Neural cell (in vitro differentiated cells): ENCODE measurements around the gene UNC5CL. TPM values are rescaled to one million over a fixed set of nuclear protein-coding genes. Genes with fewer than 3 reads are reported as not detected.

Experiments
- H2AFZ ChIP-seq: fragments of 200-600, 300-800 bp; sonication (generic), shearing (Covaris generic); 2 replicates; pipeline ENCODE4 v1.6.0; 2014; ENCODE audit warnings: low read depth, mild to moderate bottlenecking, antibody characterized with exemption, low read length, moderate library complexity
- H3F3A ChIP-seq: fragments of 200-600 bp; shearing (Covaris generic); 2 replicates; pipeline ENCODE4 v1.6.1; 2016; ENCODE audit warnings: mild to moderate bottlenecking, moderate library complexity, mixed read lengths, antibody characterized with exemption, low read length; ENCODE audit not compliant: insufficient read depth, poor library complexity, severe bottlenecking
- H3K27ac ChIP-seq: fragments of 200-600, 300-800 bp; sonication (generic), shearing (Covaris generic); 2 replicates; pipeline ENCODE4 v1.5.1; 2014; ENCODE audit warnings: mild to moderate bottlenecking, low read length, moderate library complexity
- H3K27me3 ChIP-seq: fragments of 300-800, 200-600 bp; sonication (generic), shearing (Covaris generic); 2 replicates; pipeline ENCODE4 v1.6.0; 2014; ENCODE audit warnings: mild to moderate bottlenecking, low read depth, low read length, moderate library complexity; ENCODE audit not compliant: insufficient read depth
- H3K36me3 ChIP-seq: fragments of 300-800, 200-600 bp; sonication (generic), shearing (Covaris generic); 2 replicates; pipeline ENCODE4 v1.5.1; 2014; ENCODE audit warnings: mild to moderate bottlenecking, antibody characterized with exemption, low read length, moderate library complexity; ENCODE audit not compliant: insufficient read depth
- H3K4me2 ChIP-seq: fragments of 300-800, 200-600 bp; sonication (generic), shearing (Covaris generic); 2 replicates; pipeline ENCODE4 v1.6.0; 2014; ENCODE audit warnings: mild to moderate bottlenecking, low read length
- H3K4me3 ChIP-seq: fragments of 300-800, 200-600 bp; sonication (generic), shearing (Covaris generic); 2 replicates; pipeline ENCODE4 v1.5.1; 2014; ENCODE audit warnings: mild to moderate bottlenecking, low read length, moderate library complexity
- H3K79me2 ChIP-seq: fragments of 200-600 bp; shearing (Covaris generic); replicated peaks from 2 replicates; pipeline ENCODE4 v1.6.0; 2014; ENCODE audit warnings: mild to moderate bottlenecking, low read length, moderate library complexity; ENCODE audit not compliant: insufficient read depth
- H3K9ac ChIP-seq: fragments of 300-800, 200-600 bp; sonication (generic), shearing (Covaris generic); 2 replicates; pipeline ENCODE4 v1.6.1; 2016; ENCODE audit warnings: mild to moderate bottlenecking, low read length, mixed read lengths
- H3K9me2 ChIP-seq: fragments of 200-600 bp; shearing (Covaris generic); 2 replicates; pipeline ENCODE4 v1.6.1; 2016; ENCODE audit warnings: mild to moderate bottlenecking, low read length, mixed read lengths; ENCODE audit not compliant: insufficient read depth
- H3K9me3 ChIP-seq: fragments of 200-600, 300-800 bp; sonication (generic), shearing (Covaris generic); 2 replicates; pipeline ENCODE4 v1.6.1; 2016; ENCODE audit warnings: mild to moderate bottlenecking, mixed run types, low read length, moderate library complexity, mixed read lengths
- H4K20me1 ChIP-seq: fragments of 200-600 bp; shearing (Covaris generic); 2 replicates; pipeline ENCODE4 v1.6.1; 2016; ENCODE audit warnings: mild to moderate bottlenecking, mixed run types; ENCODE audit not compliant: insufficient read depth
- EP300 ChIP-seq: fragments of 450-650 bp; conservative IDR thresholded peaks from 2 replicates; pipeline ENCODE4 v1.6.1; 2014; ENCODE audit warnings: antibody characterized with exemption, mild to moderate bottlenecking, moderate library complexity; ENCODE audit not compliant: poor library complexity, severe bottlenecking
- EZH2 ChIP-seq: fragments of 200-600, 300-800 bp; shearing (Covaris generic), sonication (generic); IDR thresholded peaks from 2 replicates; pipeline ENCODE4 v1.6.1; 2014; ENCODE audit warnings: antibody characterized with exemption, low read length, borderline replicate concordance, mild to moderate bottlenecking; ENCODE audit not compliant: insufficient read depth, poor library complexity, severe bottlenecking
- MXI1 ChIP-seq: fragments of 450-650 bp; conservative IDR thresholded peaks from 2 replicates; pipeline ENCODE4 v1.6.1; 2014; ENCODE audit warnings: antibody characterized with exemption, mild to moderate bottlenecking; ENCODE audit not compliant: poor library complexity, severe bottlenecking
- POLR2AphosphoS5 ChIP-seq: IDR thresholded peaks from 2 replicates; pipeline ENCODE4 v1.6.1; 2012
- RAD21 ChIP-seq: fragments of 450-650 bp; conservative IDR thresholded peaks from 2 replicates; pipeline ENCODE4 v1.6.1; 2014; ENCODE audit warnings: antibody characterized with exemption, mild to moderate bottlenecking, moderate library complexity
- SMC3 ChIP-seq: fragments of 450-650 bp; conservative IDR thresholded peaks from 2 replicates; pipeline ENCODE4 v1.6.1; 2014; ENCODE audit warnings: antibody characterized with exemption, mild to moderate bottlenecking, moderate library complexity; ENCODE audit not compliant: poor library complexity
- TAF1 ChIP-seq: IDR thresholded peaks from 2 replicates; pipeline ENCODE4 v1.6.1; 2012; ENCODE audit warnings: low read depth
- polyA plus RNA-seq: library from polyadenylated mRNA; depleted of rRNA; stranded (reverse); fragments of >200 nt; gene quantifications from 2 replicates; pipeline ENCODE4 v1.2.3, GENCODE V29; 2014
- TF ChIP-seq, protein P1 (sequence below): IDR thresholded peaks from 2 replicates; pipeline ENCODE4 v1.6.1; 2012; ENCODE audit warnings: borderline replicate concordance
- TF ChIP-seq, protein P2 (sequence below): fragments of 450-650 bp; IDR thresholded peaks from 2 replicates; pipeline ENCODE4 v1.5.1; 2014; ENCODE audit warnings: antibody characterized with exemption, mild to moderate bottlenecking, moderate library complexity; ENCODE audit not compliant: poor library complexity, severe bottlenecking

UNC5CL gene
- polyA plus RNA-seq, 1 donor from 2014 or later = 1.0 TPM

DNA sequence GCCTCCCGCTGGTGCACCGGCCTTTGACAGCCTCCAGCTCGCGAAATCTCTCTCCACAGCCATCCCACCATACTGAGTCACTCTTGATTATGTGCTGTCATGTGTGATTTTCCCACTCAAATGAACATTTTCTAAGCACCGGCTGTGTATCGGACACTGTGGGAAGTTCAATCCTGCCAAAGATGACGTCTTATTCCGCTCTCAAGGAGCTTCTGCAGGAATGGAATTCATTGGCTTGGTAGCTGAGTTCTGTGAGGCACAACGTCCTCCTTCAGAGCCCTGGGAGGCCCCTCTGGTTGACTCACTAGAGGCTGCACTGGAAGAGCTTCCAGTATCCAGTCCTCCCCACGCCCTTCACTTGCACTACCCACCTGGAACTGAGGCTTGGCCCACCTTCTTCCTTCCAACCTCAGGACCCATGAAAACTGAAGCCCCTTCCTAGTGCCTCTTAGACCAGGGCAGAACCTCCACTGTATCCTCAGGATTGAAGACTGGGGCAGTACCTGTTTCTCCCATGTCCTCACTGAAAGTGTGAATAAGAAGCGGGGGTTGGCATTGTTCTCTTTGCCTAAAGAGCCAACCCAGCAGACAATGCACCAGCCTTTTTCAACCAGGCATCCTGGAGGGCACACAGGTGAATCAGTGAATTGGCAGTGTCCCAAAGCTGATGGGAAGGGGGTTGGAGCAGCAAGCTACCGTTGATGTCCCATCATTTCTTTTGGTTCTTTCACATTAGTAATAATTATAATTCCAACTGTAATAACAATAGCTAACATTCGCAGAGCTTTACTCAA, 1.7 kb downstream of the UNC5CL start:
- no peaks in the 10 kb centered on the region for H3K9me3 ChIP-seq
- TF ChIP-seq EZH2 = no peak
- no peak for TF ChIP-seq EP300
- TF ChIP-seq POLR2AphosphoS5 = no peak
- TF ChIP-seq RAD21 = no peak
- no peak for TF ChIP-seq SMC3
- no peak for TF ChIP-seq MXI1
- TF ChIP-seq, protein P1, sequence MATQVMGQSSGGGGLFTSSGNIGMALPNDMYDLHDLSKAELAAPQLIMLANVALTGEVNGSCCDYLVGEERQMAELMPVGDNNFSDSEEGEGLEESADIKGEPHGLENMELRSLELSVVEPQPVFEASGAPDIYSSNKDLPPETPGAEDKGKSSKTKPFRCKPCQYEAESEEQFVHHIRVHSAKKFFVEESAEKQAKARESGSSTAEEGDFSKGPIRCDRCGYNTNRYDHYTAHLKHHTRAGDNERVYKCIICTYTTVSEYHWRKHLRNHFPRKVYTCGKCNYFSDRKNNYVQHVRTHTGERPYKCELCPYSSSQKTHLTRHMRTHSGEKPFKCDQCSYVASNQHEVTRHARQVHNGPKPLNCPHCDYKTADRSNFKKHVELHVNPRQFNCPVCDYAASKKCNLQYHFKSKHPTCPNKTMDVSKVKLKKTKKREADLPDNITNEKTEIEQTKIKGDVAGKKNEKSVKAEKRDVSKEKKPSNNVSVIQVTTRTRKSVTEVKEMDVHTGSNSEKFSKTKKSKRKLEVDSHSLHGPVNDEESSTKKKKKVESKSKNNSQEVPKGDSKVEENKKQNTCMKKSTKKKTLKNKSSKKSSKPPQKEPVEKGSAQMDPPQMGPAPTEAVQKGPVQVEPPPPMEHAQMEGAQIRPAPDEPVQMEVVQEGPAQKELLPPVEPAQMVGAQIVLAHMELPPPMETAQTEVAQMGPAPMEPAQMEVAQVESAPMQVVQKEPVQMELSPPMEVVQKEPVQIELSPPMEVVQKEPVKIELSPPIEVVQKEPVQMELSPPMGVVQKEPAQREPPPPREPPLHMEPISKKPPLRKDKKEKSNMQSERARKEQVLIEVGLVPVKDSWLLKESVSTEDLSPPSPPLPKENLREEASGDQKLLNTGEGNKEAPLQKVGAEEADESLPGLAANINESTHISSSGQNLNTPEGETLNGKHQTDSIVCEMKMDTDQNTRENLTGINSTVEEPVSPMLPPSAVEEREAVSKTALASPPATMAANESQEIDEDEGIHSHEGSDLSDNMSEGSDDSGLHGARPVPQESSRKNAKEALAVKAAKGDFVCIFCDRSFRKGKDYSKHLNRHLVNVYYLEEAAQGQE = no peak
- TF ChIP-seq TAF1 = no peak

DNA sequence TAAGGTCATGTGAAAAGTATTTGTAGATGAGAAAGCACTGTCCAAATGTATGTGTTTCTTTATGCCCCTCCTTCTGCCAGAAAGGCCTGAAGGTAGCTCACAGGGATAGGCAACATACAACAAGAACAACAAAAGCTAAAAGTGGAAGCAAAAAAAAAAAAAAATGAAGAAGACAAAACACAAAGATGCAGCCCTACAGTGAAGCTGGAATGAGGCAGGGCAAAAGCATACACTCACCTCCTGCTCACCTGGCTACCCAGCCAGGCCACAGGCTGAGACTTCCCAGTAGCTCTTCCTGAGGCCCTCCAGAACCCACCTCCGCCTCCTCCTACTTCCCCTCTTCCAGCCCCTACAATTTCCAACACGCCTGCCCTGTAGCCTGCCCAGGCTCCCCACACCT, 2.4 kb downstream of the UNC5CL start:
- Histone ChIP-seq H3K9me2 (no peaks in the 10 kb centered on the region), H3K9ac (no peak overlapping the region), H3K36me3 (no peaks in the 10 kb centered on the region), H3K27ac (no peak overlapping the region), H3K9me3 (no peaks in the 10 kb centered on the region), H4K20me1 (no peaks in the 10 kb centered on the region), H3F3A (no peaks in the 10 kb centered on the region), H3K27me3 (no peaks in the 10 kb centered on the region), H2AFZ (no peak overlapping the region), H3K4me3 (no peak overlapping the region), H3K4me2 (no peak overlapping the region), H3K79me2 (no peaks in the 10 kb centered on the region)
- TF ChIP-seq SMC3 (no peak), MXI1 (no peak), RAD21 (no peak), POLR2AphosphoS5 (no peak), TAF1 (no peak), EZH2 (no peak), EP300 (no peak)
- TF ChIP-seq, protein P1 = no peak
- TF ChIP-seq, protein P2, sequence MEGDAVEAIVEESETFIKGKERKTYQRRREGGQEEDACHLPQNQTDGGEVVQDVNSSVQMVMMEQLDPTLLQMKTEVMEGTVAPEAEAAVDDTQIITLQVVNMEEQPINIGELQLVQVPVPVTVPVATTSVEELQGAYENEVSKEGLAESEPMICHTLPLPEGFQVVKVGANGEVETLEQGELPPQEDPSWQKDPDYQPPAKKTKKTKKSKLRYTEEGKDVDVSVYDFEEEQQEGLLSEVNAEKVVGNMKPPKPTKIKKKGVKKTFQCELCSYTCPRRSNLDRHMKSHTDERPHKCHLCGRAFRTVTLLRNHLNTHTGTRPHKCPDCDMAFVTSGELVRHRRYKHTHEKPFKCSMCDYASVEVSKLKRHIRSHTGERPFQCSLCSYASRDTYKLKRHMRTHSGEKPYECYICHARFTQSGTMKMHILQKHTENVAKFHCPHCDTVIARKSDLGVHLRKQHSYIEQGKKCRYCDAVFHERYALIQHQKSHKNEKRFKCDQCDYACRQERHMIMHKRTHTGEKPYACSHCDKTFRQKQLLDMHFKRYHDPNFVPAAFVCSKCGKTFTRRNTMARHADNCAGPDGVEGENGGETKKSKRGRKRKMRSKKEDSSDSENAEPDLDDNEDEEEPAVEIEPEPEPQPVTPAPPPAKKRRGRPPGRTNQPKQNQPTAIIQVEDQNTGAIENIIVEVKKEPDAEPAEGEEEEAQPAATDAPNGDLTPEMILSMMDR = no peak

More for the DNA sequence above, 1.7 kb downstream of the UNC5CL start:
- Histone ChIP-seq H2AFZ (no peak overlapping the region), H4K20me1 (no peaks in the 10 kb centered on the region), H3K4me2 (no peak overlapping the region), H3K79me2 (no peaks in the 10 kb centered on the region), H3K9me2 (no peaks in the 10 kb centered on the region), H3K36me3 (no peaks in the 10 kb centered on the region), H3K27me3 (no peaks in the 10 kb centered on the region), H3K27ac (no peak overlapping the region), H3F3A (no peaks in the 10 kb centered on the region), H3K4me3 (no peak overlapping the region), H3K9ac (no peak overlapping the region)
